GM18526 (cell line): ENCODE data around the gene NDUFA9.

Source experiments
- POLR2A ChIP-seq: IDR thresholded peaks from 3 replicates; pipeline ENCODE4 v1.6.1; 2011; ENCODE audit not compliant: insufficient read length; ENCODE audit errors: extremely low read depth

The NDUFA9 gene

DNA sequence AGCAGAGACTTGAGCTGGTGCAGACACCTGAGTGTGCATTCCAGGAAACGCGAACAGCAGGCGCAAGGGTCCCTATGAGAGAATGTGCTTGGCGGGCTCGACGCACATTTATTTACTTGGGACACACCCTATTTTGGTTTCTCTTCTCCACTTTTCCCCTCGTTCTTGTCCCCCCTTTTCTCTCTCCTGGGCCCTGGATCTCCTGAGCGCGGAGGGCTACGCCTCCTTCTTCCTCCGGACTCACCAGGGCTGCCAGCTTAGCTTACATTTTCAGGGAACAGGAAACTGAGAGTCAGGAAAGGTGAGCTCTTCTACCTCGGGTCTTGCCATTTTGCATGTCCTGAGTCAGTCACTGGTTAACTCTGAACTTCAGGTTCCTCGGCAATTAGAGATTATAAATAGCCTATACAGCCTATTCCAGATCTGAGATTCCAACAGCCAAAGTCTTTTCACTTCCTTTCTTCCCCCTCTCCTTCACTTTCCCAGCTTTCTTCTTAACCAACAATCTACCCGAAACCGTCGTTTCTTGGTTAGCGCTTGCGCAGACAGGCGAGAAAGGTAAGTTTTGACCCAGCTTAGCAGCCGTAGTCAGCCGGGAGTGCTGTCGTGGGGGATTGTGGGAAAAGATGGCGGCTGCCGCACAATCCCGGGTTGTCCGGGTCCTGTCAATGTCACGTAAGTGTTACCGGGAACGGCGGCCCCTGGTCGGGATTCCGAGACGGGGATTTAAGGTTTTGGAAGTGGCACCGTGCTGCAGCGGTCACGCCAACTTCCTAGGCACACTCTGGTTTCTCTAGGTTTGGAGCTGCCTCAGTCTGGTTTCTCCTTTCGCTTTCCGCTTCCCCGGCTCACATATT lies at the start of gene NDUFA9, which contains the start of gene AKAP3:
NDUFA9 (plus strand) TSS at position 614 of the 857 bp plus-strand sequence; CDS start at position 627, 13 bp downstream.
AKAP3 (minus strand) TSS at position 551 of the 857 bp plus-strand sequence. CDS start 10,855 bp downstream, outside the sequence.
- TF ChIP-seq POLR2A = peak; percentile 87

DNA sequence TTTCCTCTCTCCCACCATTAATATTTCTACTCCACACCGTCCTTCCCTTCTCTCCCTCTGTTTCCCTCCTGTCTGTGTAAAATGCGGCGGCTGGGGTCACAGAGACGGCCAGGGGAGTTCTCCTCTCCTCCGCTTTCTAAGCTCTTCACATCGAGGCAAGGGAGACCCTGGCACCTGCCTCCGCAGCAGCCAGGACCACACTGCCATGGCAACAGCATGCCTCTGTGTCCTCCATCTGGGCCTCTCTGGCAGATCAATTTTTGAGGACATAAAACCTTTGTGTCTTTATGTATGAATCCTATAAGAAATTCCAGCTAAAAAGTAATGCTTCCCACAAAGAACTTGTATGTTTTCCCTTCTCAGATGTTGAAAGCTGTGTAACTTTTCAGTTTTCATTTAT lies 45.5 kb upstream of the NDUFA9 start:
- no peak for TF ChIP-seq POLR2A

DNA sequence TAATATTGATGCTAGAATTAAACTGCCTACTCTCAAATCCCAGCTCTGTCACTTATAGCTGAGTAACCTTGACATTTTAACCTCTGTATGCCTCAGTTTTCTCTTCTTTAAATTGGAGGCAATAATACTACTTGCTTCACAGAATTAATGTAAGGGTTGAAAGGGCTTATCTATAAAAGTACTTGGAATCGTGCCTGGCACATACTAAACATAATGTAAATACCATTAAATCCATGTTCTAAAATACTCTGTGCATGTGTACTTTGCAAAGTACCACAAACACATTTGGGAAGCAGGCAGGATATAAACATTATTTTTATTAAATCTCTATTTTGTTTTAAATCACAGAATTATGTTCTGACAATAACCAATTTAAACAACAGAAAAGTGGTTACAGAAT lies 45.0 kb upstream of the NDUFA9 start:
- TF ChIP-seq POLR2A = no peak

DNA sequence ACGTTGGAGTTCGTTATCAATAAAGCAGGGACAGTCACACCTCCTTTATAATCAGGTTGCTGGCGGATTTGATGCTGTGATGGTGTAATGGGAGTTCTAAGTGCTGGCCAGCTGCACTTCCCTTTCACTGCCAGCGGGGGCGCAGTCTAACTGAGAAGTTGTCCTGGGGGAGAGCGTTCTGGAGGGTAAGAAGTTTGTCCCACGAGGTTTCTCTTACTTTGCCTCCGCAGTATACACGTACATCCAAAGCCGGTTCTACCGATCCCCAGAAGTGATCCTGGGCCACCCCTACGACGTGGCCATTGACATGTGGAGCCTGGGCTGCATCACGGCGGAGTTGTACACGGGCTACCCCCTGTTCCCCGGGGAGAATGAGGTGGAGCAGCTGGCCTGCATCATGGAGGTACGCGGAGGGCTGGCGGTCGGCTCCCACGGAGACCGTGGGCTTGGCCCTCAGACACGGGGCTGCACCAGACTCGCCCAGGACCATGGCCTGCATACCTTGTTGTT lies 44.2 kb upstream of the NDUFA9 start:
- TF ChIP-seq POLR2A = peak; percentile 52

DNA sequence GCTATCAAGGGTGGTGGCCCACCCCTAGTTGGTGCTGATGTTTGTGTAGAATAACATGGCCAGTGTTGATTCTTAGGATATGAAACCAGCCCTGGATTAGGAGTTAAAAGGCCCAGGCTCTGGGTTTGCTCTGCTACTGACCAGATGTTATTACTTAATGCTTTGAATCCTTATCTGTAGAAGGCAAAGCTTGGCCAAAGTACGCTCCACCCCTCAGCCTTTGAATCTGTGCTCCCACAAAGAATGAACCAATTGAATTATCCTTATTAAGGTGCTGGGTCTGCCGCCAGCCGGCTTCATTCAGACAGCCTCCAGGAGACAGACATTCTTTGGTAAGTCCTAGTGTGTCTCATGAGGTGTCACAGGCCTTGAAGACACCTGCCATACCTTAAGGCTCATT lies 41.9 kb upstream of the NDUFA9 start:
- TF ChIP-seq POLR2A = no peak

DNA sequence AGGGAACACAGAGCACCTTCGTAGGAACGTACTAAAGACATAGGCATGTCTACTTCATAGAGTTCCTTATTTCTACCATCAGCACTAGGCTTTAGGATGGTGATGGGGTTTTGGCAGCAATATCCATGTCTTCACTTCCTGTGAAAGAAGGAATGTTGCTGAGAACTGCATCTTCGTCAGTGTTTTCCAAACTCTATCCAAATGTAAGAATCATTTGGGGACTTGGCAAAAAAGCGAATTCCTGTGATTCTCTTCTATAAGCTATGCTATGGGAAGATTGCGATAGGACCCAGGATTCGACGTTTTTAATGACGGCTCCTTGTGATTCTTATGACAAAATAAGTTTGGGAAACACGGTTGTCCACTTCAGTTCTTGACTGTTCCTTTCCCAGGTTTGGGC lies 39.8 kb upstream of the NDUFA9 start:
- TF ChIP-seq POLR2A = no peak

DNA sequence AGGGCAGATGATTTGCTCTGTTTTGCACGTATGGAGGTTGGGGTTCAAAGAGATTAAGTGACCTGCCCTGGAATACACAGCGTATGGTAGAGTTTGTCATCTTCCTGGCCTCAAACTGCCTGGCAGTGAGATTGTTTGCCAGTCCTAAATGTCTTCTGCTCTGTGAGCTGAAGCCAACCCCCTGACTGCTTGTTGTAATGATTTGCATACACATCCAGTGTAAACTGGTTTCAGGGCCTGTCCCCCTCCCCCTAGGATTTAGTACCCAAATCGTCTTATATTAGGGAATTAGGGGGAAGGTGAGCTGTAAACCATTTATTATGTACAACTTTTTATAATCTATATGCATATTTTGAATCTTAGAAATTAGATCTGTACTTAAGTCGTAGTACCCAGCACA lies 38.4 kb upstream of the NDUFA9 start:
- TF ChIP-seq POLR2A = no peak

DNA sequence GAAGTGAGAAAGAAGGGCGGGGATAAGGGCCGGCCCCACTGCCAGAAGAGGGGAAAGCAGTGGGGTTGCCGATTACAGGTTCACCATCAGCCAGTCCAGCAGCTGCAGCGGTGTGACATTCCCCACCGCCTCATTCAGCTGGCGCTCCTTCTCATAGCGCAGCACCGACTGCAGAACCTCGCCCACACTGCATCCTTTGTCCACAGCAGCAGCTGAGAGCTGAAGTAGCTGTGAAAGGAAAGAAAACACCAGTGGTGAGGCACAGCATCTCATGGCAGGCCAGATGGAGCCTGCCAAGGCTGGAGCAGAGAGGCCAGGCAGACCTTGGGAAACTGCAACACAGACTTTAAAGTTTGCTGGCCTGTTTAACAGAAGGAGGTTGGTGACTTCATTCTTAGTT lies 33.2 kb upstream of the NDUFA9 start:
- no peak for TF ChIP-seq POLR2A

DNA sequence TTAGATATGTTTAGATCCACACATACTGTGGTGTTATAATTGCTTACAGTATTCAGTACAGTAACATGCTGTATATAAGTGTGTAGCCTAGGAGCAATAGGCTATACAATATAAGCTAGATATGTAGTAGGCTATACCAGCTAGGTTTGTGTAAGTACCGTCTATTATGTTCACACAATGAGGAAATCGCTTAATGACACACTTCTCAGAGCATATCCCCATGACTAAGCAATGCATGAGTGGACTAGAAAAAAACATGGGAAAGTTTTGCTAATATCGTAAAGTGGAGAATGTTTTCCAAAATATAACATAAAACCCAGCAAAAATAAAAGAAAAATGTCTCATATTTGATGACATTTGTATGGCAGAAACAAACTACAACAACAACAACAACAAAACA lies 27.4 kb upstream of the NDUFA9 start:
- no peak for TF ChIP-seq POLR2A

DNA sequence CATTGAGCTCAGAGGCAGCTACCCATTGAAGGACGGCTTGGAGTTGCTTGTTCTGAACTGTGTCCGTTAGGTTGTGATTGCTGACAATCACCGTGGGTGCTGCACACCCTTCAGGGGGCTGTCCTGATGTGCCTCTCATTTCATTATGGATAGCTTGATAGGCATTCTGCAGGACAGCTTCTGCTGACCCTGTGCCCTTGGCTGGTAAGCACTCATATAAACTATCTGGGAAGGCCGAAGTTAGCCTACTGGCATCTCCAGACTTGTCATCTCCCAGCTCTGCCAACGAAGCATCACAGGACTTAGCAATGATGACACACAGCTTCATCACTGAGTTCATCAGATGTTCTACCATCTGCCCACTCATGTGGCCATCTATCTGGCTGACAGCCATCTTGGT lies 22.4 kb upstream of the NDUFA9 start:
- no peak for TF ChIP-seq POLR2A

DNA sequence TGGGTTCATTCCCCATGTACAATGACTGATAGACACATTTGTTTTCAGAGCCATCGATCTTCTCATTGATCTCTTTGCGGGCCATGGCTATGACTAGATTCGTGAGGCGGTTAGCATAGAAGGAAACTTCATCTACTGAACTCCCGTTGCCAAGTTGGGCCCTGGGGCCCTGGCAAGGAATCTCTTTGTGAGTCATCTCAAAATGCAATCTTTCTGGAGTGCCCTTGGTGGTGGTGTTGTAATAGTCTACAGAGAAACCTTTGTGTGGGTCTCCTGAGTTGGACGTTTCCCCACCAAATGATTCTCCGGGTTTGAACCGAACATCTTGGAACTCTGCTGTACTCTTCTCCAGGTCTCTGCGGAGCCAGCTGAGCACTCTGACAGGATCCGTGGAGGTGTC lies 20.5 kb upstream of the NDUFA9 start:
- TF ChIP-seq POLR2A = no peak

DNA sequence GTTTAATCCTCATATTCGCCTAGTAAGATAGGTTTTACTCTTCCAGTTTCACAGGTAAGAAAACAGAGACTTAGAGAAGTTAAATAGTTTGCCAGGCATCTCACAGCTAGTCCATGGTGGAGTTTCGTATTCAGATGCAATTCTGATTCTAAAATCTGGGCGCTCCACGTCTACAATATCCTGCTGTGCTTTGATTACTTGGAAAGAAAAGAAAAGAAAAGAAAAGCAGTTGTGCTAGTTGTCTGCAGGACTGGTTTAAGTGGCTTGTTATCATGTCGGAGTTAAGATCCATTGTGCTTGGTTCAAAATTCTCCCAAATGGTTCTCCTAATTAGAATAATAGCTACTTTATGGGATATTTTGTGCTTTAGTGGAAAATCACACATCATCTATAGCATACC lies 18.7 kb upstream of the NDUFA9 start:
- no peak for TF ChIP-seq POLR2A

DNA sequence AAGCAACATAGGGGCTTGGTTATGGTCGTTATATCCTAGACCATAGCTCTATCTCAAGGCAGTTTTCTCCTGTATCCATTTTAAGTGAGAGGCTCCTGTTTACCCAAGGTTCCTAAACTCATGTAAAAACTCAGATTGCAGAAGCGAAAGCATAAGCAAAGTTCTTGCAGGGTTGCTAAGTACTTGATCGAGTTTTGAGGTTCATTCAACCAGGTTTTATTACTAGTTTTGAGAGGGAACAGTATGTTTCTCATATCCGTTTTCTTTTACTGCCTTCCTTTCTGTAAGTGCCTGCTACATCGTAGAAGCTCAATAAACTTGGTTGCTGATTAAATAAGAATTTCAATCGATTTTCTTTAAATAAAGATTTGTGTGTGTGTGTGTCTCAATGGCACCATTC lies 5.2 kb upstream of the NDUFA9 start:
- no peak for TF ChIP-seq POLR2A

DNA sequence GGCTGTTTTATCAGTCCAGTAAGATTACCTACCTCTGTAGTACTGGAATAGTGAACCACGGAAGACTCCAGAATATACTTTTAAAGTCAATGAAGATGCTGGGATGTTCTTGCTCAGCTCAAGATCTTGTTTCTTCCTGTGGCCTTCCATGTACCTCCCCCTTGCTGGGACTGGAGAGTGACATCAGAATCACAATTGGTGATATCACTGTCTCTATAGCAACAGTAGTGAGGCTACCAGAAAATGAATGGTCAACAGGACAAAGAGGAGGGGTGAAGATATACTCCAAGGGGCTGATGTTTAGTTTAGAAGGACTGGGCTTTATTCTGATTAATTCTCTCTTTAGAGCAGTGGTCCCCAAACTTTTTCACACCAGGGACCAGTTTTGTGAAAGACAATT lies 3.9 kb upstream of the NDUFA9 start:
- no peak for TF ChIP-seq POLR2A

DNA sequence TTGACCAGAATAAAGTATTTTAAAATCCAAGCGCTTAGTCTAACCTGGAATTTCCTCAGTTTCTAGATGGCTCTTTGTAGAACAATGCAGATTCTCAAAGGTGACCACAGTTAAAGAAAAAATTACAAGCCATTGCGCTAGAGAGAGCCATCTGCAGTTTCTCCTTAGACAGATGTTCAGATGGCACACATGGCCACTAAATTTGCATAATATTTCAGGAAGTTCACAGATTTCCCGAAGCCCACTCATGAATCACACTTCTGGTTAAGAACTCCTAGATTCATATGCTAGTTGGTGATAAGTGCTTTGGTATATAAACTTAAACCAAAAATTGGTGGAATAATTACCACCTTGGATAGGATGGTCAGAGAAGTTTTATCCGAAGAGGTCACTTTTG lies 812 bp upstream of the NDUFA9 start:
- no peak for TF ChIP-seq POLR2A

DNA sequence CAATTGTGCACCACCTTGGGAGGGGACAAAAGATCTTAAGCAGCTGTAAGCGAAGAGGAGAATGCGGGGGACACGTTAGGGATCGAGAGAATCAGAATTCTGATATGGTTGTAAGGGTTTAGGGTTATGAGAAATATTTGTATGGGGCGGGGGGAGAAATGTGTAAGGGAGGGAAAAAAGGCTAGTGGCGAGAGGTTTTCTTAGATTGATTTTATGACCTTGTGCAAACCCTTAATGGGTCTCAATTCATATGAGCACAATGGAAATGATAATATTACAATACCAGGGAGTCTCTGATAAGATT lies 396 bp downstream of the NDUFA9 start:
- no peak for TF ChIP-seq POLR2A

DNA sequence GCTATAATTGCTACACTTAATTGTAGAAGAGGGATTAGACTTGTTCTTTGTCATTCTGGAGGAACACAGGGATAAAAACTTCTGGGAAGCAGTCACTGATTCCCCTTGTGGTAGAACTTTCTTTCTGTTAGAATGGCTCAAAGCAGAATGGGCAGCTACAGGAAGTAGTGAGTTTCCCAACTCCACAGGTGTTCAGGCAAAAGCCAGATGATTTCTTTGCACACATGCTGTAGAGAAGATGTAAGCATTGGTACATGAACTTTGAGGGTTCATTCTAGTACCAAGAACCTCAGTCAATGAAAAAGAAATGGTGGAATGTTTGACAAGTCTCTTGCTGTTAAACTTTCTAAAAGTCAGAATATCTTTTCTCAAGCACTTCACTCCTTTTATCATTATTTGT lies 4.3 kb downstream of the NDUFA9 start:
- no peak for TF ChIP-seq POLR2A
